KMS-11 (cell line): Measurements from ENCODE around the gene OR51A7.

ENCODE experiments used
- H2AFZ ChIP-seq: fragments of 200-600 bp; sonication (generic); 2 replicates; pipeline ENCODE4 v1.6.1; 2016; ENCODE audit warnings: antibody characterized with exemption, mixed run types, low read depth
- H3K27ac ChIP-seq: fragments of 200-600 bp; sonication (generic); 2 replicates; pipeline ENCODE4 v1.6.1; 2016; ENCODE audit warnings: mild to moderate bottlenecking, mixed run types
- H3K27me3 ChIP-seq: fragments of 200-600 bp; sonication (generic); 2 replicates; pipeline ENCODE4 v1.6.1; 2017; ENCODE audit warnings: mild to moderate bottlenecking, low read depth, mixed run types, moderate library complexity; ENCODE audit not compliant: insufficient read depth
- H3K36me3 ChIP-seq: fragments of 200-600 bp; sonication (generic); 2 replicates; pipeline ENCODE4 v1.6.1; 2017; ENCODE audit warnings: mild to moderate bottlenecking, mixed run types; ENCODE audit not compliant: insufficient read depth
- H3K4me1 ChIP-seq: fragments of 200-600 bp; sonication (generic); 2 replicates; pipeline ENCODE4 v1.6.1; 2016; ENCODE audit warnings: mild to moderate bottlenecking, low read depth, mixed run types; ENCODE audit not compliant: poor library complexity, severe bottlenecking
- H3K4me2 ChIP-seq: fragments of 200-600 bp; sonication (generic); 2 replicates; pipeline ENCODE4 v1.7.0; 2016; ENCODE audit warnings: mild to moderate bottlenecking, mixed run types
- H3K4me3 ChIP-seq: fragments of 200-600 bp; sonication (generic); IDR thresholded peaks from 2 replicates; pipeline ENCODE4 v1.6.1; 2017; ENCODE audit warnings: low read depth, low read length, mixed read lengths; ENCODE audit not compliant: insufficient read depth
- H3K79me2 ChIP-seq: fragments of 200-600 bp; sonication (generic); 2 replicates; pipeline ENCODE4 v1.6.1; 2016; ENCODE audit warnings: low read depth, mixed run types; ENCODE audit not compliant: insufficient read depth
- H3K9ac ChIP-seq: fragments of 200-600 bp; sonication (generic); 2 replicates; pipeline ENCODE4 v1.6.1; 2016; ENCODE audit warnings: mild to moderate bottlenecking, mixed run types
- H4K20me1 ChIP-seq: fragments of 200-600 bp; sonication (generic); 2 replicates; pipeline ENCODE4 v1.6.1; 2016; ENCODE audit warnings: mild to moderate bottlenecking, mixed run types; ENCODE audit not compliant: insufficient read depth
- CTCF ChIP-seq: fragments of 200-600 bp; sonication (generic); conservative IDR thresholded peaks from 2 replicates; pipeline ENCODE4 v1.6.1; 2017; ENCODE audit warnings: low read depth, mild to moderate bottlenecking, antibody characterized with exemption, low read length, moderate library complexity, mixed read lengths

OR51A7 gene

GRCh38 chr11:4924239-4924638, 20.7 kb downstream of the OR51A7 start, which contains the start of gene OR51G1:
TSS of gene OR51G1 (minus strand) at chr11:4924339. CDS start at chr11:4924339, 0 bp downstream.
- Histone ChIP-seq H3K36me3 (no peaks in the 10 kb centered on the region), H3K9ac (no peak within 1 kb of the TSS), H3K27me3 (no peaks in the 10 kb centered on the region), H3K4me2 (no peak within 1 kb of the TSS), H4K20me1 (no peaks in the 10 kb centered on the region), H3K4me3 (no peak within 1 kb of the TSS), H3K79me2 (no peaks in the 10 kb centered on the region), H3K4me1 (no peaks in the 10 kb centered on the region), H3K27ac (no peak within 1 kb of the TSS), H2AFZ (no peak within 1 kb of the TSS)
- TF ChIP-seq CTCF: no peak

GRCh38 chr11:4926608-4927007, 23.0 kb downstream of the OR51A7 start:
- no peak overlapping the region for H3K4me3 ChIP-seq
- H2AFZ ChIP-seq: no peak overlapping the region
- no peaks in the 10 kb centered on the region for H3K79me2 ChIP-seq
- H4K20me1 ChIP-seq: no peaks in the 10 kb centered on the region
- no peak for TF ChIP-seq CTCF
- H3K4me1 ChIP-seq: no peaks in the 10 kb centered on the region
- no peaks in the 10 kb centered on the region for H3K27me3 ChIP-seq
- no peak overlapping the region for H3K9ac ChIP-seq
- no peaks in the 10 kb centered on the region for H3K36me3 ChIP-seq
- H3K4me2 ChIP-seq: no peak overlapping the region
- H3K27ac ChIP-seq: no peak overlapping the region

GRCh38 chr11:4932751-4933150, 29.2 kb downstream of the OR51A7 start:
- Histone ChIP-seq H3K4me1 (no peaks in the 10 kb centered on the region), H4K20me1 (no peaks in the 10 kb centered on the region), H3K27me3 (no peaks in the 10 kb centered on the region), H3K4me2 (no peak overlapping the region), H3K79me2 (no peaks in the 10 kb centered on the region), H3K4me3 (no peak overlapping the region), H3K27ac (no peak overlapping the region), H3K36me3 (no peaks in the 10 kb centered on the region), H2AFZ (no peak overlapping the region), H3K9ac (no peak overlapping the region)
- TF ChIP-seq CTCF: no peak

GRCh38 chr11:4936745-4937144, 33.2 kb downstream of the OR51A7 start:
- no peaks in the 10 kb centered on the region for H3K27me3 ChIP-seq
- no peaks in the 10 kb centered on the region for H3K36me3 ChIP-seq
- no peaks in the 10 kb centered on the region for H4K20me1 ChIP-seq
- TF ChIP-seq CTCF: no peak
- H2AFZ ChIP-seq: no peak overlapping the region
- H3K27ac ChIP-seq: no peak overlapping the region
- no peak overlapping the region for H3K4me3 ChIP-seq
- H3K9ac ChIP-seq: no peak overlapping the region
- H3K4me1 ChIP-seq: no peaks in the 10 kb centered on the region
- H3K4me2 ChIP-seq: no peak overlapping the region
- no peaks in the 10 kb centered on the region for H3K79me2 ChIP-seq
